ENCODE measurements around the gene GBX2.

GBX2 gene

DNA sequence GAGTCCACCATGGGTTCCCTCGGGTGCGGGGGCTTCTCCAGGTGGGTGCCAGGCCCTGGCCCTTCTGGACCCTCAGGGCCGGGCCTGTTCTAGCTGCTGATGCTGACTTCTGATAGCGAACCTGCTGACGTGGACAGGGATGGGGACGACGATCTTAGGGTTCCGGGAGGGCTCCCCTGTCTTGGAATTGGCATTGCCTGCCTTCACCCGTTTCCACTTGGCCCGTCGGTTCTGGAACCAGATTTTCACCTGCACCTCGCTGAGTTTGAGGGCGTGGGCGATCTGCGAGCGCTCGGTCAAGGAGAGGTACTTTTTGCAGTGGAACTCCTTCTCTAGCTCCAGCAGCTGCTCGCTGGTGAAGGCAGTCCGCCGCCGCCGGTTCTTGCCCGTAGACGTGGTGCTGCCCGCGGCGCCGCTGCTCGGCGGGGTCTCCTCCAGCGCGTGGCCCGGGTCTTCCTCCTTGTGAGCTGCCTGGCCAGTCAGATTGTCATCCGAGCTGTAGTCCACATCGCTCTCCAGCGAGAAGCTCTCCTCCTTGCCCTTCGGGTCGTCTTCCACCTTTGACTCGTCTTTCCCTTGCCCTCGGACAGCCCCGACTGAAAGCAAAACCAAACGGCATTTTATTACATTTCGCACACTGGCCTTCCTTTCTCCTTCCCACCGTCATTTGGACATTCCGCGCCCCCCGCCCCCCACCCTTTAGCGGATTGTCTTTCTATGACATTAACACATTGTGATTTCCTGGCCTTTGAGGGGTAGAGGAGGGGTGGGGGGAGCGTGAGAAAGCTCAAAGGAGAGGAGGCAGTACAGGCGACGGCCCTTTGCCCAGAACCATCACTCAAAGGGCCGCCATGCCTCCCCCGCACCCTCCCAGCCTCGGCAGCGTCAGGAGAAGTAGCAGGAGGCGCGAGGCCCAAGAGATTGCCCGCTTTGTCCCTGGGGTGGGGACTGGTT is 2.1 kb downstream of the GBX2 start:
- Histone ChIP-seq H3K36me3 (ENCODE audit: insufficient read depth) (no peaks in the 10 kb centered on the region), H3K4me2 (no peak overlapping the region), H3K4me3 (IDR thresholded peaks at IDR 0.05; ENCODE audit: insufficient read depth, low read depth, low read length) (no peak overlapping the region), H4K20me1 (ENCODE audit: insufficient read depth) (no peaks in the 10 kb centered on the region), H3K27ac (no peak overlapping the region), H3K79me2 (ENCODE audit: insufficient read depth, low read depth) (no peaks in the 10 kb centered on the region), H3K4me1 (ENCODE audit: low read depth, poor library complexity, severe bottlenecking) (no peaks in the 10 kb centered on the region), H2AFZ (ENCODE audit: low read depth) (no peak overlapping the region), H3K9ac (no peak overlapping the region), H3K27me3 (ENCODE audit: insufficient read depth, low read depth) (no peaks in the 10 kb centered on the region)
- TF ChIP-seq, protein P1, sequence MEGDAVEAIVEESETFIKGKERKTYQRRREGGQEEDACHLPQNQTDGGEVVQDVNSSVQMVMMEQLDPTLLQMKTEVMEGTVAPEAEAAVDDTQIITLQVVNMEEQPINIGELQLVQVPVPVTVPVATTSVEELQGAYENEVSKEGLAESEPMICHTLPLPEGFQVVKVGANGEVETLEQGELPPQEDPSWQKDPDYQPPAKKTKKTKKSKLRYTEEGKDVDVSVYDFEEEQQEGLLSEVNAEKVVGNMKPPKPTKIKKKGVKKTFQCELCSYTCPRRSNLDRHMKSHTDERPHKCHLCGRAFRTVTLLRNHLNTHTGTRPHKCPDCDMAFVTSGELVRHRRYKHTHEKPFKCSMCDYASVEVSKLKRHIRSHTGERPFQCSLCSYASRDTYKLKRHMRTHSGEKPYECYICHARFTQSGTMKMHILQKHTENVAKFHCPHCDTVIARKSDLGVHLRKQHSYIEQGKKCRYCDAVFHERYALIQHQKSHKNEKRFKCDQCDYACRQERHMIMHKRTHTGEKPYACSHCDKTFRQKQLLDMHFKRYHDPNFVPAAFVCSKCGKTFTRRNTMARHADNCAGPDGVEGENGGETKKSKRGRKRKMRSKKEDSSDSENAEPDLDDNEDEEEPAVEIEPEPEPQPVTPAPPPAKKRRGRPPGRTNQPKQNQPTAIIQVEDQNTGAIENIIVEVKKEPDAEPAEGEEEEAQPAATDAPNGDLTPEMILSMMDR (conservative IDR thresholded peaks at IDR 0.05; ENCODE audit: low read depth, low read length): no peak

DNA sequence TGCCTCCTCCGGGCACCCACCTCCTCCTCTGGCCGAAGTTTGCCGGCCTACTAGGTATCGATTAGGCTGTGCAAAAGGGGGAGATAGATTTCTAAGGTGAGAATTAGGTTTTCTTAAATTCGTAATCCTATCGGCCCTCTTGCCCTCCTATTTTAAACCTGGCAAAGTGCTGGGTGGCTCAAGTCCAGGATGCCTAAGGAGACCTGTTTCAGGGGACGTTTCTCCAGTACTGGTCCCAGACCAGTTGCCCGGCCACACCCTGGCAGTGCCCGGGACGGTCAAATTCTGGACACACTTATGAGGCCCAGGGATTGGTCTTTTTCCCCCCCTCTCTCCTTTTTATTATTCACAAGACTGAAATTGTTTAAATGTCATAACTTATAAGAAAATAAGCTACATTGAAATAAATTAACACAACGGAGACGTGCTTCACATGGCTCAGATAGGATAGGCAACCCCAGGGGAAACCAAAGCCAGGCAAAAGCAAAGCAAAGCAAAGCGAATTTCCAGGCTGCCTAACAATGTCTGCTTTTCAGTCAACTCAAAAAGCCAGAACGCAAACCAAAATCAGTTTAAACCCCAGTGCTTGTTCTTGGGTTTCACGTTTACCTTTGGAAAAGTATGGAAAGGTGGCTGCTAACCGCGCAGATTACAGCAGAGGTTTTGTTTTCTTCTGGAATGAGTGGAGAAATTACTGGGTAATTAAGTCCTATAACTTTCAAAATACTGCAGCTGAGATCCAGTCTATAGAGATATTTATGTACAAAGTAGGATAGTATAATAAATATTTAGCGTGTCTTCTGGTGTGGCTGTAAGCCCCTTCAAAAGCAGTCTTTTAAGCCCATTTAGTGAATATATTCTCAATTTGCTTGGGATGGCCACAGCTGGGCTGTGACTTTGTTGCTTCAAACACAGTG is 3.0 kb downstream of the GBX2 start:
- TF ChIP-seq, protein P1 (conservative IDR thresholded peaks at IDR 0.05; ENCODE audit: low read depth, low read length): no peak
- Histone ChIP-seq H3K27ac (no peak overlapping the region), H3K4me3 (IDR thresholded peaks at IDR 0.05; ENCODE audit: insufficient read depth, low read depth, low read length) (no peak overlapping the region), H3K79me2 (ENCODE audit: insufficient read depth, low read depth) (no peaks in the 10 kb centered on the region), H4K20me1 (ENCODE audit: insufficient read depth) (no peaks in the 10 kb centered on the region), H3K4me1 (ENCODE audit: low read depth, poor library complexity, severe bottlenecking) (no peaks in the 10 kb centered on the region), H3K4me2 (no peak overlapping the region), H3K27me3 (ENCODE audit: insufficient read depth, low read depth) (no peaks in the 10 kb centered on the region), H3K36me3 (ENCODE audit: insufficient read depth) (no peaks in the 10 kb centered on the region), H3K9ac (no peak overlapping the region), H2AFZ (ENCODE audit: low read depth) (no peak overlapping the region)

DNA sequence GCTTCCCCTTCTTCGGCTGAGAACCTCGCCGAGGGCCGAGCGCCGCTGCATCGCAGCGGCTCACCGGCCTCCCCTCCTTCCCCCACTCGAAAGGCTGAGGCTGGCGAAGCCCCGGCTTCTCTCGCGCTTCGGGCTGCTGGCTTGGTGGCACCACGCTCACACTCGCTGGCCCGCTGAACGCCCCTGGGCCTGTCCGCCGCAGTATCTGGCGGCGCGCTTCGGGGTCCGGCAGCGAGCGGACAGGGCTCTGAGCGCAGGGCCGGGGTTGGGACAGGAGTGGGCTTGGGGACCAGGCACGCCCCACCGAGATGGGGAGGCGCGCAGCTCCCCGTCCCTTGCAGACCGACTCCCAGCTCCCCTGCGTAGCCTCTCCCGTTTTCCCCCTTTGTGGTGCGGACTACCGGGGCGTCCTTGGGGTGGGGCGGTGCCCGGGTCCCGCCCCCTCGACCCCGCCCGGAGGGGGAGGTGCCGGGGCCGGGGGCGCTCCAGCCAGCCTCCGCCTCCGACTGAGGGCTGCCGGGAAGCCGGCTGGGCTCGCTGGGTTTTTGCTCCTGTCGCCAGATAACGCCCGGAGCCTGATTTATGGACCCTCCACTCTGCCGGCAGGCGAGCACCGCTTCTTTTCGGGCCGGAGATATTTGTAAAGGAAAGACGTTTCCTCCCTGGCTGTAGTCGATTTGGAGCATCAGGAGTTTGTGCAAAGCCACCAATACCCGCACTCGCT is 3.8 kb downstream of the GBX2 start:
- no peaks in the 10 kb centered on the region for H3K79me2 ChIP-seq (ENCODE audit: insufficient read depth, low read depth)
- H3K4me1 ChIP-seq (ENCODE audit: low read depth, poor library complexity, severe bottlenecking): no peaks in the 10 kb centered on the region
- no peak overlapping the region for H3K4me3 ChIP-seq (IDR thresholded peaks at IDR 0.05; ENCODE audit: insufficient read depth, low read depth, low read length)
- no peak overlapping the region for H3K9ac ChIP-seq
- no peaks in the 10 kb centered on the region for H3K36me3 ChIP-seq (ENCODE audit: insufficient read depth)
- TF ChIP-seq, protein P1 (conservative IDR thresholded peaks at IDR 0.05; ENCODE audit: low read depth, low read length): no peak
- H2AFZ ChIP-seq (ENCODE audit: low read depth): no peak overlapping the region
- no peak overlapping the region for H3K27ac ChIP-seq
- no peaks in the 10 kb centered on the region for H3K27me3 ChIP-seq (ENCODE audit: insufficient read depth, low read depth)
- no peak overlapping the region for H3K4me2 ChIP-seq
- no peaks in the 10 kb centered on the region for H4K20me1 ChIP-seq (ENCODE audit: insufficient read depth)

DNA sequence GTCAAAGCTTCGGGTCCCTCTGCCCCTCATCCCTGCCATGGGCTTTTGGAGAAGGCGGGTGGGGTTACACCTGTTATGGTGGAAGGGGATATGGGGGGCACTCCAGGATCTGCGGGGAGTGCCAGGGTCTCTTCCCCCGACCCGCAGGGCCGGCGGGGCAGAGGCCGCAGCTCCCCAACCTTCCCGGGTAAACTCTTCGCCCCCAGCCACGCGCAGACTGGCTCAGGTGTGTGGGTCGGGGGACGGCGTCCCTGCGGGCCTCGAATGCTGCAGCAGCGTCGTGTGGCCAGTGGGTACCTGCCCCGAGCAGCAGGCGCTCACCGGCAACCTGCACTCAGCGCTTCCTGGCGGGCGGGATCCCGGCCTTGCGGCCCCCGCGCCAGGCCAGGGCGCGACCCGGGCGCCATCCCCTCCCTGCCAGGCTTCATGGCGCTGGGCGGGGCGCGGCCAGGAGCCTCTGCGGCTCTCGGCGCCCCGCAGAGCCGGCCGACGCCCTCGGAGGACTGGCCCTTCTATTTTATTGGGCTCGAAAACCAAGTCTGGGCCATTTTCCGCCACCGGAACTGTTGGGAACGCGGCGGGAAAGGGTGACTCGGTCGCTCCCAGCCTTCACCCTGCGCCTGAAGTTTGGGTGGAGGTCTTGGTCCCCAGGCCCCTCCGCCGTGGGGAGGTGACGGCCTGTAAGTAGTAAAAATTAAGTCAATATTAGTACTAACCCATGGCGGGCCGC is 4.5 kb downstream of the GBX2 start:
- Histone ChIP-seq H3K79me2 (ENCODE audit: insufficient read depth, low read depth) (no peaks in the 10 kb centered on the region), H2AFZ (ENCODE audit: low read depth) (no peak overlapping the region), H3K36me3 (ENCODE audit: insufficient read depth) (no peaks in the 10 kb centered on the region), H3K9ac (no peak overlapping the region), H3K4me2 (no peak overlapping the region), H3K4me3 (IDR thresholded peaks at IDR 0.05; ENCODE audit: insufficient read depth, low read depth, low read length) (no peak overlapping the region), H3K4me1 (ENCODE audit: low read depth, poor library complexity, severe bottlenecking) (no peaks in the 10 kb centered on the region), H4K20me1 (ENCODE audit: insufficient read depth) (no peaks in the 10 kb centered on the region), H3K27ac (no peak overlapping the region), H3K27me3 (ENCODE audit: insufficient read depth, low read depth) (no peaks in the 10 kb centered on the region)
- TF ChIP-seq, protein P1 (conservative IDR thresholded peaks at IDR 0.05; ENCODE audit: low read depth, low read length): no peak
